ENCODE measurements around the gene POLR2H.
"Not testable (repeated sequence)": the region's sequence is repeated elsewhere in the genome, so short reads cannot be mapped to it uniquely, and the experiment has no call there.

Gene POLR2H

GRCh38 chr3:184335661-184336546 is 25.6 kb upstream of the POLR2H start:
- peak; percentile 76 for DNase-seq (ENCODE audit: low read depth)

- DNase-seq (ENCODE audit: low read depth): no peak
Measured at GRCh38 chr3:184336547-184337398, 24.7 kb upstream of the POLR2H start.

- DNase-seq (ENCODE audit: low read depth): no peak
Measured at GRCh38 chr3:184337399-184337714, 24.2 kb upstream of the POLR2H start, which contains the start of gene FAM131A. Gene FAM131A (plus strand): TSS chr3:184337600. CDS start chr3:184337631, 31 bp downstream.

- DNase-seq (ENCODE audit: low read depth): no peak
Measured at GRCh38 chr3:184337981-184338380, 23.5 kb upstream of the POLR2H start.

- no peak for DNase-seq (ENCODE audit: low read depth)
Measured at GRCh38 chr3:184338511-184338945, 23.0 kb upstream of the POLR2H start.

GRCh38 chr3:184339001-184339400 is 22.5 kb upstream of the POLR2H start:
- no peak for DNase-seq (ENCODE audit: low read depth)

GRCh38 chr3:184339451-184340135 is 21.9 kb upstream of the POLR2H start:
- not testable (repeated sequence) for DNase-seq (ENCODE audit: low read depth)

- no peak for DNase-seq (ENCODE audit: low read depth)
Measured at GRCh38 chr3:184341925-184342324, 19.6 kb upstream of the POLR2H start.

GRCh38 chr3:184343200-184343876 is 18.2 kb upstream of the POLR2H start:
- DNase-seq (ENCODE audit: low read depth): no peak

GRCh38 chr3:184344579-184345316 is 16.8 kb upstream of the POLR2H start:
- no peak for DNase-seq (ENCODE audit: low read depth)

GRCh38 chr3:184345317-184346144 is 16.0 kb upstream of the POLR2H start:
- DNase-seq (ENCODE audit: low read depth): no peak

GRCh38 chr3:184346480-184347190 is 14.9 kb upstream of the POLR2H start:
- no peak for DNase-seq (ENCODE audit: low read depth)

- no peak for DNase-seq (ENCODE audit: low read depth)
Measured at GRCh38 chr3:184347321-184348056, 14.0 kb upstream of the POLR2H start.

GRCh38 chr3:184348057-184348382 is 13.5 kb upstream of the POLR2H start:
- DNase-seq (ENCODE audit: low read depth): no peak

- no peak for DNase-seq (ENCODE audit: low read depth)
Measured at GRCh38 chr3:184349563-184350470, 11.7 kb upstream of the POLR2H start.

GRCh38 chr3:184350618-184351017 is 10.9 kb upstream of the POLR2H start:
- DNase-seq (ENCODE audit: low read depth): no peak

- no peak for DNase-seq (ENCODE audit: low read depth)
Measured at GRCh38 chr3:184351511-184352148, 9.9 kb upstream of the POLR2H start.

All from stimulated activated CD8-positive, alpha-beta memory T cell treated with anti-CD3 and anti-CD28 coated beads, Interleukin-7, amount 100 ng/mL, for 24 hours (primary cell).